Neural cell (in vitro differentiated cells): ENCODE results near the gene SIVA1. TPM values are rescaled to one million over a fixed set of nuclear protein-coding genes. Genes with fewer than 3 reads are reported as not detected.

Experiments
- H2AFZ ChIP-seq: fragments of 200-600, 300-800 bp; sonication (generic), shearing (Covaris generic); 2 replicates; pipeline ENCODE4 v1.6.0; 2014; ENCODE audit warnings: low read depth, mild to moderate bottlenecking, antibody characterized with exemption, low read length, moderate library complexity
- H3F3A ChIP-seq: fragments of 200-600 bp; shearing (Covaris generic); 2 replicates; pipeline ENCODE4 v1.6.1; 2016; ENCODE audit warnings: mild to moderate bottlenecking, moderate library complexity, mixed read lengths, antibody characterized with exemption, low read length; ENCODE audit not compliant: insufficient read depth, poor library complexity, severe bottlenecking
- H3K27ac ChIP-seq: fragments of 200-600, 300-800 bp; sonication (generic), shearing (Covaris generic); 2 replicates; pipeline ENCODE4 v1.5.1; 2014; ENCODE audit warnings: mild to moderate bottlenecking, low read length, moderate library complexity
- H3K27me3 ChIP-seq: fragments of 300-800, 200-600 bp; sonication (generic), shearing (Covaris generic); 2 replicates; pipeline ENCODE4 v1.6.0; 2014; ENCODE audit warnings: mild to moderate bottlenecking, low read depth, low read length, moderate library complexity; ENCODE audit not compliant: insufficient read depth
- H3K36me3 ChIP-seq: fragments of 300-800, 200-600 bp; sonication (generic), shearing (Covaris generic); 2 replicates; pipeline ENCODE4 v1.5.1; 2014; ENCODE audit warnings: mild to moderate bottlenecking, antibody characterized with exemption, low read length, moderate library complexity; ENCODE audit not compliant: insufficient read depth
- H3K4me2 ChIP-seq: fragments of 300-800, 200-600 bp; sonication (generic), shearing (Covaris generic); 2 replicates; pipeline ENCODE4 v1.6.0; 2014; ENCODE audit warnings: mild to moderate bottlenecking, low read length
- H3K4me3 ChIP-seq: fragments of 300-800, 200-600 bp; sonication (generic), shearing (Covaris generic); 2 replicates; pipeline ENCODE4 v1.5.1; 2014; ENCODE audit warnings: mild to moderate bottlenecking, low read length, moderate library complexity
- H3K79me2 ChIP-seq: fragments of 200-600 bp; shearing (Covaris generic); replicated peaks from 2 replicates; pipeline ENCODE4 v1.6.0; 2014; ENCODE audit warnings: mild to moderate bottlenecking, low read length, moderate library complexity; ENCODE audit not compliant: insufficient read depth
- H3K9ac ChIP-seq: fragments of 300-800, 200-600 bp; sonication (generic), shearing (Covaris generic); 2 replicates; pipeline ENCODE4 v1.6.1; 2016; ENCODE audit warnings: mild to moderate bottlenecking, low read length, mixed read lengths
- H3K9me2 ChIP-seq: fragments of 200-600 bp; shearing (Covaris generic); 2 replicates; pipeline ENCODE4 v1.6.1; 2016; ENCODE audit warnings: mild to moderate bottlenecking, low read length, mixed read lengths; ENCODE audit not compliant: insufficient read depth
- H3K9me3 ChIP-seq: fragments of 200-600, 300-800 bp; sonication (generic), shearing (Covaris generic); 2 replicates; pipeline ENCODE4 v1.6.1; 2016; ENCODE audit warnings: mild to moderate bottlenecking, mixed run types, low read length, moderate library complexity, mixed read lengths
- H4K20me1 ChIP-seq: fragments of 200-600 bp; shearing (Covaris generic); 2 replicates; pipeline ENCODE4 v1.6.1; 2016; ENCODE audit warnings: mild to moderate bottlenecking, mixed run types; ENCODE audit not compliant: insufficient read depth
- CTCF ChIP-seq: fragments of 450-650 bp; IDR thresholded peaks from 2 replicates; pipeline ENCODE4 v1.5.1; 2014; ENCODE audit warnings: antibody characterized with exemption, mild to moderate bottlenecking, moderate library complexity; ENCODE audit not compliant: poor library complexity, severe bottlenecking
- EP300 ChIP-seq: fragments of 450-650 bp; conservative IDR thresholded peaks from 2 replicates; pipeline ENCODE4 v1.6.1; 2014; ENCODE audit warnings: antibody characterized with exemption, mild to moderate bottlenecking, moderate library complexity; ENCODE audit not compliant: poor library complexity, severe bottlenecking
- EZH2 ChIP-seq: fragments of 200-600, 300-800 bp; shearing (Covaris generic), sonication (generic); IDR thresholded peaks from 2 replicates; pipeline ENCODE4 v1.6.1; 2014; ENCODE audit warnings: antibody characterized with exemption, low read length, borderline replicate concordance, mild to moderate bottlenecking; ENCODE audit not compliant: insufficient read depth, poor library complexity, severe bottlenecking
- MXI1 ChIP-seq: fragments of 450-650 bp; conservative IDR thresholded peaks from 2 replicates; pipeline ENCODE4 v1.6.1; 2014; ENCODE audit warnings: antibody characterized with exemption, mild to moderate bottlenecking; ENCODE audit not compliant: poor library complexity, severe bottlenecking
- POLR2AphosphoS5 ChIP-seq: IDR thresholded peaks from 2 replicates; pipeline ENCODE4 v1.6.1; 2012
- RAD21 ChIP-seq: fragments of 450-650 bp; conservative IDR thresholded peaks from 2 replicates; pipeline ENCODE4 v1.6.1; 2014; ENCODE audit warnings: antibody characterized with exemption, mild to moderate bottlenecking, moderate library complexity
- REST ChIP-seq: IDR thresholded peaks from 2 replicates; pipeline ENCODE4 v1.6.1; 2012; ENCODE audit warnings: borderline replicate concordance
- SMC3 ChIP-seq: fragments of 450-650 bp; conservative IDR thresholded peaks from 2 replicates; pipeline ENCODE4 v1.6.1; 2014; ENCODE audit warnings: antibody characterized with exemption, mild to moderate bottlenecking, moderate library complexity; ENCODE audit not compliant: poor library complexity
- TAF1 ChIP-seq: IDR thresholded peaks from 2 replicates; pipeline ENCODE4 v1.6.1; 2012; ENCODE audit warnings: low read depth
- polyA plus RNA-seq: library from polyadenylated mRNA; depleted of rRNA; stranded (reverse); fragments of >200 nt; gene quantifications from 2 replicates; pipeline ENCODE4 v1.2.3, GENCODE V29; 2014

The SIVA1 gene
- polyA plus RNA-seq, 1 donor from 2014 or later, result 180 TPM

GRCh38 chr14:104741803-104742251, 11.1 kb upstream of the SIVA1 start:
- H4K20me1 ChIP-seq, result no peaks in the 10 kb centered on the region
- TF ChIP-seq MXI1 (no peak), EZH2 (no peak), TAF1 (no peak), REST (no peak), EP300 (no peak), POLR2AphosphoS5 (no peak), CTCF (no peak), RAD21 (no peak), SMC3 (no peak)
- no peaks in the 10 kb centered on the region for H3K36me3 ChIP-seq
- H3K9me3 ChIP-seq, result no peaks in the 10 kb centered on the region
- no peaks in the 10 kb centered on the region for H3F3A ChIP-seq
- H3K79me2 ChIP-seq, result no peaks in the 10 kb centered on the region
- no peak overlapping the region for H3K9ac ChIP-seq
- H3K4me3 ChIP-seq, result no peak overlapping the region
- H3K27ac ChIP-seq, result no peak overlapping the region
- no peak overlapping the region for H2AFZ ChIP-seq
- H3K9me2 ChIP-seq, result no peaks in the 10 kb centered on the region
- no peaks in the 10 kb centered on the region for H3K27me3 ChIP-seq
- H3K4me2 ChIP-seq, result no peak overlapping the region

GRCh38 chr14:104742586-104743455, 10.1 kb upstream of the SIVA1 start:
- Histone ChIP-seq H3K27ac (no peak overlapping the region), H4K20me1 (no peaks in the 10 kb centered on the region), H3K9ac (no peak overlapping the region), H3K4me2 (no peak overlapping the region), H3K79me2 (no peaks in the 10 kb centered on the region), H3K4me3 (no peak overlapping the region), H3K9me3 (no peaks in the 10 kb centered on the region), H3F3A (no peaks in the 10 kb centered on the region), H2AFZ (no peak overlapping the region), H3K27me3 (no peaks in the 10 kb centered on the region), H3K9me2 (no peaks in the 10 kb centered on the region), H3K36me3 (no peaks in the 10 kb centered on the region)
- no peak for TF ChIP-seq CTCF
- TF ChIP-seq EZH2, result no peak
- no peak for TF ChIP-seq REST
- TF ChIP-seq POLR2AphosphoS5, result no peak
- no peak for TF ChIP-seq MXI1
- no peak for TF ChIP-seq SMC3
- no peak for TF ChIP-seq EP300
- TF ChIP-seq TAF1, result no peak
- TF ChIP-seq RAD21, result no peak
